NCI-H1048 (cell line): ENCODE data around the gene CCDC92.
"Not testable (repeated sequence)": the region's sequence is repeated elsewhere in the genome, so short reads cannot be mapped to it uniquely, and the experiment has no call there.

Experiments
- DNase-seq: peaks from one replicate; lab custom pipeline; 2025; lab: John Stamatoyannopoulos, UW

The CCDC92 gene

DNA sequence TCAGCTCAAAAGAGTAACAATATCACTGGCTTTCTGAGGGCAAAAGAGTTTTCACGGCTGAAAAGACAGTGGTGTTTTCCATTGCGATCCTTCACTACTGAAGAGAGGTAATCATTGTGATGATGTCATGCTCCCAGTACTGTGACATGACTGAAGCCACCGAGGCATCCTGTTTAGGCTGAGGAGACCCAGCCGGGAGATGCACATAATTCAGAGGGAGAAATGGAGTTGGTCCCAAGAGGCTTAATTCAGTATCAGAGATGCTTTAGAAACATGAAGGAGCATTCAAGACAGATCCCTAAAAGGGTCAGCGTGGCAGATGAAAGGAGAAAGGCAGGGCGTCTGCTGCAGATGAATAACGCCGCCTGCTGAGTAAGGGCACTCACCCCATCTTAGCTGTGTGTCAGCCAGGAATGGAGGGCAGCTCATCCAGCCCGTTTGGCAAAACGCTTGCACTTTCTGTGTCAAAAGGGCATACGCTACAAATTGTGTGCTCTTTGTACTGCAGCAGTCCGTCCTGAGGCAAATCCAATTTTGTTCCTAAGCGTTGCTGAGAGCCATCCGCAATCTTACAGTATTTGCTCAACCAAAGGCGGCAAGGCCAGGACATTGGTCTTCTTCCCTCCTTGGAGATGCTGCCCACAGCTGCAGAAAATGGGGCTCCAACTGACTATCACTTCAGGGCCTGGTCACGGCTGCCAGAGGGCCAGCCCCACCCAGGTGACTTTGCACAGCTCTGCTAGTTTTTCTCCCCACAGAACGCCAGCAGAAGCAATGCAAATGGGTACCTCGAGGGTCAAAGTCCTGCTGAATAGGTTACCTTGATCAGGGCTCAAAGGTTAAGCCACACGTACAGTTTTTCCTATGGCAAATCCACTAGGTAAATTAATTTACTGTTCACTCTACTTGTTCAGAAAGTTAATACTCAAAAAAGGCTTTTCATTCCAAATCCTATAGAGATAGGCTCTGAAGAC, 23.5 kb downstream of the CCDC92 start:
- no peak for DNase-seq

GRCh38 chr12:123948401-123948795, 24.2 kb downstream of the CCDC92 start:
- DNase-seq: no peak

- not testable (repeated sequence) for DNase-seq
Observed at GRCh38 chr12:123947531-123947930, 25.1 kb downstream of the CCDC92 start.

DNA sequence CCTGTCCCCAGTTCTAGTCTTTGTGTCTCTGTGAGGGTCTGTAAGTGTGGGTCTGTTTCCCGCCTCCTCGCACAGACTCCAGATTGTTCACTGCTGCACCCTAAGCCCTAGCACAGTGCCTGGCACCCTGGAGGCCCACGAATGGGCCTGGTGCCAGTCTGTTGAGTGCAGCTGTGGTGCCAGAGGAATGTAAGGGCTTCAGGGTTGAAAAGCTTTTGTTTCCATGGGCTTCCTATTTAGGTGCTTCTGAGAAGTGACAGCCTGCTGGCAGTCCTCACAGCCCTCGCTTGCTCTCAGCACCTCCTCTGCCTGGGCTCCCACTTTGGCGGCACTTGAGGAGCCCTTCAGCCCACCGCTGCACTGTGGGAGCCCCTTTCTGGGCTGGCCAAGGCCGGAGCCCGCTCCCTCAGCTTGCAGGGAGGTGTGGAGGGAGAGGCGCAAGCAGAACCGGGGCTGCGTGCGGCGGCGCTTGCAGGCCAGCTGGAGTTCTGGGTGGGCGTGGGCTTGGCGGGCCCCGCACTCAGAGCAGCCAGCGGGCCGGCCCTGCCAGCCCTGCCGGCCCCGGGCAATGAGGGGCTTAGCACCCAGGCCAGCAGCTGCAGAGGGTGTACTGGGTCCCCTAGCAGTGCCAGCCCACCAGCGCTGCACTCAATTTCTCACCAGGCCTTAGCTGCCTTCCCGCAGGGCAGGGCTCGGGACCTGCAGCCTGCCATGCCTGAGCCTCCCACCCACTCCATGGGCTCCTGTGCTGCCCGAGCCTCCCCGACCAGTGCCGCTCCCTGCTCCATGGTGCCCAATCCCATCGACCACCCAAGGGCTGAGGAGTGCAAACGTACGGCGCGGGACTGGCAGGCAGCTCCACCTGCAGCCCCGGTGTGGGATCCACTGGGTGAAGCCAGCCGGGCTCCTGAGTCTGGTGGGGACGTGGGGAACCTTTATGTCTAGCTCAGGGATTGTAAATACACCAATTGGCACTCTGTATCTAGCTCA, 25.8 kb downstream of the CCDC92 start:
- DNase-seq: not testable (repeated sequence)

GRCh38 chr12:123946152-123946515, 26.5 kb downstream of the CCDC92 start:
- no peak for DNase-seq

DNA sequence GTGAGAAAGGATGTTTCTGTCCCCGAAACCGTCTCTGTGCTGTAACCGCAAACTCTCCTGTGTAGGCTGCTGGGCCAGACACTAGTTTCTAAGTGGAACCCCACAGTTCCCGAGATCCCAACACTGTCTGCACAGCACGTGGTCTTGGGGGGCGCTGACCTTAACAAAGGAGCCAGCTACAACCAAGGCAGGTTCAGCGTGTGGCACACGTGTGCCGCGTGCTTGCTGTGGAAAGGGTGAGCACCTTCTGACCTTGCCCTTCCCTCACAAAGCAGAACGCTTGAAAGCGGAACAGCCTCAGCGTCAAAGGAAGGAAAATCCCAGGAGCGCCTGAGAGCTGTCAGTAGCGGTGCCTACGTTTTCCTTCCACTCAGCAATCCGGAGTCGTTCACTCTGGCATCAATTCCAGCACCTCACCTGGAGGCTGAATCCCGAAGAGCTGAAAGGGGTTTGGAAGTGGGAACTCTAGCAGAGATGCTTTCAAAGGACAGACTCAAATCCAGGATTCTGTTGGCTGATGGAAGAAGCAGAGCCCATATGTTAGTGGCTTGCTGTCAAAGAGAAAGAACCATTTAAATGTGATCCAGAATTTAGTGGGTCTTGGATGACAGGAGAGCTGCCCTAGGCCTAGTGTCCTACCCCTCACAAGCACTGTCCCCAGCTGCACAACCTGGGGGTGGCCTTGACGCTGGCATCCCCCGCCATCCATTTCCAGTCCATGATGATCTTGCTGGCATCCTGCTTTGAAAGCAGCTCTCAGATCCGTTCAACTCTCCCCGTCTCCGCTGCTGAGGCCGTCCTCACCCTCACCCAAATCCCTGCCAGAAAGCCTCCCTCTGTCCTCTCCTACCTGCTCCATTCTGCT, 27.1 kb downstream of the CCDC92 start:
- no peak for DNase-seq

GRCh38 chr12:123944696-123945095, 27.9 kb downstream of the CCDC92 start:
- DNase-seq: no peak

- DNase-seq: no peak
Observed at GRCh38 chr12:123943816-123944215, 28.8 kb downstream of the CCDC92 start.

DNA sequence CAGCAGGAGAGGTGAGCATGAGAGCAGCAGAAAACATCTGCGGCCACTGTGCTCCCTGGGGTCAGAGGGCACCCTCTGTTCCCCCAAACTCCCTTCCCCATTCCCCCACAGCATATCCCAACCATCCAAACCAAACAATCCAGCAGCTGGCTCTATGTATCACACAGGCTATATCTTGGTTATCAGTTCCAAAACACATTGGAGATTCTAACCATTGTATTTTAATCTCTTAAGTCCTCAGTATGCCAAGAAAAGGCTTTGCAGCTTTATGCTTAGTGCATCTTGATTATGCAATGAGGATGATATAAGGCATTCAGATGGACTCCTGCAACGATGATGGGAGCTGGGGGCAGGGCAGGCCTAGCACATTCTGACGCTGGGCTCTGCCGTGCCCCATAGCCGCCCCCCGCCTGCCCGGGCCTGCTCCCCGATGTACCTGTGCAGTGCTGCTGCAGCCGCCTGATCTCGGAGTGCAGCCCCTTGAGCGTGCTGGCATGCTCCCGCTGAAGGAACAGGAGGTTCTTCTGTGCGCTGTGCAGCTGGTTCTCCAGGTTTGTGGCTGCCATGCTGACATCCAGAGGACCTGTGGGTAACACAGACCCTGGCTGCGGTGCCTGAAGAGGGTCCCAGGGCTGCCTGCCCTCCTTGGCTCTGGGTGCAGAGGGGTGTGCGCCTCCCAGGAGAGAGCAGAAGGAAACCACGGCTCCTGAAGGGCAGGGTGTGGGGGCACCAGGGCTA, 29.6 kb downstream of the CCDC92 start:
- DNase-seq: no peak

DNA sequence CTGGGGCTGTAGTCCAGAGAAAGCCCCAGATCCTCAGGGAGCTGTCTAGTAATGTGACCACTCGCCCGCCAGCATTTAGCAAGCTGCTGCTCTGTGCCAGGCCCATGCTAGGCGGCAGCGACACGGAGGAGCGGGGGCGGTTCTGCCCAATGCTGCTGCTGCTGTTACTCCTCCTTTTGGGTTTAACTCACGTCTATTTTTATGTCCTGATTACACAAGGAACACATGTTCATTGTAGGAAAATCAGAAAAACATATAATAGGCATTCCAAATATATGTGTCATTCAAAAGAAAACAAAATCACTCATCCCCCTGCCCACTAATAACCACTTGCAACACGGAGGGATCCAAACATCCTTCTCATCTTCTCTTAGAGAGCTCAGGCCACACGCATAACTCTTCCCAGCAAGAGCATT, 30.4 kb downstream of the CCDC92 start:
- DNase-seq: no peak

DNA sequence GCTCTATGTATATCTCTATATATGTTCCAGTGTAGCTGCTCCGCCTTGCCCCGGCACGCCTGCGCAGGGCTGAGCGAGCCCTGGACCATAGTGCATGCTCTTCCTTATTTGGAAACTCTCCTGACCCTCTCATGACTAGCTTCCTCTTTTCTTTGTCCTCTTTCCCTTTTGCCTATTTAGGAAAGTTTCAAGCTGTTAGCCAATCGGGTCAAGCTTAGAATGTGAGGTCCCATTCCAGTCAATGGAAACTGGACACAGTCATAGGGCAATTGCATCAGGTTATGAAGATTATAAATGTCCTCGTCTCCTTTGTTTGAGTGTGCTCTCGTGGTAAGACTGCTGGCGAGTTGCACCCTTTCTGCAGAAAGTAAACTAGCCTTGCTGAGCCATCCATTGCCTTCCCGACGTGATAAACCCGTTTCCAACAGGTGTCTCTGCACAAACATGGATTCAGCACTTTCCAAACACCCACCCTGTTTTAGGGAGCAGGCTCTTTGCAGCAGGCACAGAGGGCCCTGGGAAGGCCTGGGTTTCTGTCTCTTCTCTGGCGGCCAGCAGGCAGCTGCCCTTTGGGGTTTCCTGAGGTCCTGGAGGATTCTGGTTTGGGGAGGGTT, 30.9 kb downstream of the CCDC92 start:
- no peak for DNase-seq

DNA sequence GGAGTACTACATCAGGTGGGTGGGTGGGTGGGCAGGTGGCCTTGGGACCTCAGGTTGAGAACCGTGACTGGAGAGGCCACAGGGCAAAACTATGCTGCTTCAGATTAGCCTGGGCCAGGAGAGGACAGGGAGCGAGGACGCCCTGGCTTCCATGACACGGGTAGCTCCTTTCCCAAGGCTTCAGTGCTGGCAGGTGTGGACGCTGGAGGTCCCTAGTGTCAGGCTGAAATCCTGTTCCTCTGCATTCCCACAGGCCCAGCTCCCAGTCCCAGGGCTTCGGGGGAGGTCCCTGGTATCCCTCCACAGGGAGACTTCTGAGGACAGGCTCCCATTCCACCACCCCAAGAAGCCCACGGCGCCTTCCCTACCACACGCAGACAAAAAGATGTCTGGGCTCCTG, 31.6 kb downstream of the CCDC92 start:
- DNase-seq: no peak

DNA sequence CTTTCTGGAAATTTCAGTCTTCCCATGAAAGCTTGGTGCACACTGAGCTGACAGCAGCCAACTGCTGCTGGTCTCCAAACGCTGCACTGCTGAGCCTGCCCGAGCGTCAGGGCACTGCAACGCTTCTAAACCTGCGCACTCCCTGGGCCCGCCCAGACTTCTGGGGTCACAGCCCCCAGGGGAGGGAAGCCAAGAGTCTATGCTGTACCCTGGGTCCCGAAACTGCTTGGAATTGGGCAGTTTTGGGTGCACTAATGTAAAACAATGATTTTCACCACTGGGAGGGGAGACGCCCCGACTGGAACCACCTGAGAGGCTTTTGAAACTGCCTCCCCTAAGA, 32.0 kb downstream of the CCDC92 start:
- DNase-seq: no peak

GRCh38 chr12:123939716-123940626, 32.7 kb downstream of the CCDC92 start:
- no peak for DNase-seq

GRCh38 chr12:123938679-123939480, 33.8 kb downstream of the CCDC92 start:
- no peak for DNase-seq

- DNase-seq: no peak
Observed at GRCh38 chr12:123937707-123938591, 34.7 kb downstream of the CCDC92 start.

DNA sequence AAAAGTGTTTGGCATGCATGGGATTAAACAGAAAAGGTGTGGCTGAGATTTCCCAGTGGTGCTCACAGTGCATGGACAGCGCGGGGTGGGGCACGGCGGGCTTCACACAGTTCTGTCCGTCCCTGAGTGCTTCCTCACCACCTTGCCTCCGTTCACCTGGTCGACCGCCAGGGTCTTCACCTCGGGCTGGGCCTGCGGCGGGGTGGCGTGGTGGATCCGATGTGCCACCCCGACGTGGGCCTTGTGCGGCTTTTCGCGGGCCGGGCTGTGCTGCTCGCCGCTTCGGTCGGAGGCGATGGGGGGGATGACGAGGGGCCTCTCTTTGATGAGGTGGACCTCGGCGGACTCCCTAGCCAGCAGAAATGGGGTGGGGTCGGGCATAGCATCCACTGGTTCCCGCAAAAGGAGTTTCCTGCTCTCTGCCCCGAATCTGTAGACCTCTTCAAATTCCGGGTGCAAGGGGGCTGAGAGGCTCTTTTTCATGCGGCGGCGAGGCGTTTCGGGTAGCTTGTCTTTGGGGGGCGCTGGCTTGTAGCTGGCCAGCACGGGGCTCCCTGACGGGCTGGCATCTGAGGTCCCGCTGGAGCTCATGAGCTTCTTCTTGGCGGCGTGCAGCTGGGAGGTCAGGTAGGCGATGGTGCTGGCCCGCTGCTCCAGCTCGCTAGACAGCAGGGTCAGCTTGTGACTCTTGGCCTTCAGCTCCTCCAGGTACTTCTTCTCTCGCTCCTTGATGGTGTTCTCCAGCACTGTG, 35.5 kb downstream of the CCDC92 start:
- no peak for DNase-seq
